Activated gamma-delta T cell treated with anti-CD3 and anti-CD28 coated beads, Interleukin-2, amount 50 U/mL, for 16 hours (primary cell): ENCODE data around the gene COQ7.

ENCODE experiments used
- DNase-seq: peaks from one replicate; pipeline ENCODE4 v3.0.0-alpha.2; 2020; ENCODE audit warnings: low read depth

Gene COQ7

DNA sequence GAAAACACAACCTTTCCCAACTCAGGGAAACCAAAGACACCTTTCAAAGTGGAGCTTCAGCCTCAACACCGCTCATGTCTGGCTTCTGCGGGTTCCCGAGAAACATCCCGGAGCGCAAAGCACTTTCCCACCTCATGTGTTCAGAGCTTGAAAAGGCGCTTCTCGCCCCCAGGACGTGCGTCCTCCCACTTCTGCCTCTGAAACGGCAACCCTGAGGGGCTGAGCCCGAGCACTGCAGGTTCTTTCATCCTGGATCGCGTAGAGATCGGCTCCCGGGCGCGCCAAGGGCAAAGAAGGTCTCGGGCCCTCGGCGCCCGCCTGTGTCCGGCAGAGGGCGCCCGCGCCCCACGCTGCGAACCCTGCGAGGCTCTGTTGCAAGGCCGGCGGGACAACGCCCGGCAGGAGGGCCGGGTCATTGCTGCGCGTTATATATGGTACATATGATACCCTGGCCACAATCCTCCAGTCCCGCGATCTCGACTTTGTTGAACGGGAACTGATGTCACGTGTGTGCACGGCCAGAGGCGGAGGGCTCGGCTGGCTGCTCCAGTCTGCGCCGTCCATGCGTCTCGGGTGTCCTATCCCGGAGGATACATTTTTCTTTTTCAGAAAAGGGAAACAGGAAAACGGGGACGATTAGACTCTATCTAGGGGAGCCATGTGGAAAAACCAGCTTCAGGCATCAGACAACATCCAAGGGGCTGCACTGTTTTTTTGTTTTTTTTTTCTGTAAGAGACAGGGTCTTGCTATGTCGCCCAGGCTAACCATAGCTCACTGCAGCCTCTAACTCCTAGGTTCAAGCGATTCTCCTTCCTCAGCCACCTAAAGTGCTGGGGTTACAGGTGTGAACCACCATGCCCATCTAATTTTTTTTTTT is 19.1 kb downstream of the COQ7 start:
- DNase-seq: peak; percentile 64

DNA sequence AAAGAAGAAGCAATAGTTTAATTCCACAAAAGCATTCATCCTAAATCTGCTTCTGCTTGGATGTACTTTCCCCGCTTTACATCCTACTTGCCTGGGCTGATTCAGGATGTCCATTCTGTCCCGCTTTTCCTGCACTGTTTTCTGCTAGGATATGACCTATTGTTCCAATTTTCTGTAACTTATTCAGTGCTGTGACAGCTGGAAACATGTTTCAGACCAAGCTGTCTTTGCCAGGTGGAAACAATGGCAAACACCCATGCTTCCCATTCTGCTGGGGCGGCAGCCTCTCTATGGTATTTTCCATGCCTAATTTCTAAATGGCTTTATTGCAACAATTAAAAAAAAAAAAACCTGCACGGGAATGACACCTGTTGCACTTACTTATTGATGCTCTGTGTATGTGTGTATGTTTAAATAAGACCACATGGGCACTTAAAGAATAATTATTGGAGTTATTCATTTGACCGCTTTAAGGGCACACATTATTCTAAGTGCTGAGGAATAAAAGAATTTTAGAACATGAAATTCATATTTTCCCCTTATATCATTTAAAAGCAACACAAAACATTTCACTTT is 21.0 kb downstream of the COQ7 start:
- no peak for DNase-seq

DNA sequence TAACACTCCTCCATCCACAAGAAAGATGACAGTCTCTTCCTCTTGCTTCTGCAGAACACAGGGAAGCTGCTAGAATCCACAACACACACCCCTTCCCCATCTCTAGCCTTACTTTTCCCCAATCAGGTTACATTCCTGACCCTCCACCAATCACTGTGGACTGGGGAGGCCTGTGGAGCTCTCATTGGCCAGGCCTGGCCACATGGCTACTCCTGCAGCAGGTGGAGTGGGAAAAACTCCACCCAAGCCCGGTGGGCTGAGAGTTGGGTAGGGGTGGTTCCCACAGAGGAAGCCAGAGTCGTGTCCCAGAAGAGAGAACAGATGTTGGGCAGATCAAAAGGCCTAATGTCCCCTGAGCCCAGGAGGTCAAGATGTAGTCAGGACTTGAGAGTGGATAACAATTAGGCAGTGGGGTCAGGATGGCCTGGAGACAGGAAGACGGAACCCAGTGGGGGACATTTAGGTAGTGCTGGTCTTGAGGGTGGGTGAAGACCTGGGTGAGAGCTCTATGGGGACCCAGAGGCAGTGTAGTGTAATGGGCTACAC is 22.1 kb downstream of the COQ7 start:
- DNase-seq: no peak

DNA sequence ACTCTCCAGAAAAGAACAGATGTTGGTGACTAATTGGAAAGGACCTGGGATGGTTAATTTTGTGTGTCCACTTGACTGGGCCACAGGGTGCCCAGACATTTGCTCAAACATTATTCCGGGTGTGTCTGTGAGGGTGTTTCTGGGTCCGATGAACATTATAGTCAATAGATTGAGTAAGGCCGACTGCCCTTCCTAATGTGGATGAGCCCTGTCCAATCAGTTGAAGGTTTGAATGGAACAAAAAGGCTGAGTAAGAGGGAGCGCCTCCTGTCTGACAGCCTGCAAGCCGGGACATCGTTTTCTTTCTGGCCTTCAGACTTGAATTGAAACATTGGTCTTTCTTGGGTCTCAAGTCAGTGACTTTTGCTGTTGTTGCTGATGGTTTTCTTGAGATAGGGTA is 23.5 kb downstream of the COQ7 start:
- DNase-seq: no peak

DNA sequence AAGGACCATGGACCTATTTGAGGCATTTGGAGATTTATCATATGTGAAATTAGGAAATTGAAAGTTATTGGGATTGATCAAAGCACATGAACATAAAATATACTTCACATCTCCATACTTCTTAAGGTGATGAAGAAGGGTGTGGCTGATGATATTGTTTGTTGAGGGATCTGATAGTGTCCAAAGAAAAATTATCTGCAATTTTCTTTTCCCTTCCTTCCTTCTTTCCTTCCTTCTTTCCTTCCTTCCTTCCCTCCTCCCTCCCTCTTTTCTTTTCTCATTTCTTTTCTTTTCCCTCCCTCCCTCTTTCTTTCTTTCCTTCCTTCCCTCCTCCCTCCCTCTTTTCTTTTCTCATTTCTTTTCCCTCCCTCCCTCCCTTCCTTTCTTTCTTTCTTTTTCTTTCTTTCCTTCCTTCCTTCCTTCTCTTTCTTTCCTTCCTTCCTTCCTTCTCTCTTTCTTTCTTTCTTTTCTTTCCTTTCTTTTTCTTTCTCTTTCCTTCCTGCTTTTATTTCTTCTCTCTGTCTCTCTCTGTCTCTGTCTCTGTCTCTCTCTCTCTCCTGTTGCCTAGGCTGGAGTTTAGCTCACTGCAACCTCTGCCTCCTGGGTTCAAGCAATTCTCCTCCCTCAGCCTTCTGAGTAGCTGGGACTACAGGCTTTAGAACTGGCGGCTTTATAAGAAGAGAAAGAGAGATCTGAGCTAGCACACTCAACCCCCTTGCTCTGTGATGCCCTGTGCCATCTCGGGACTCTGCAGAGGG is 25.4 kb downstream of the COQ7 start:
- DNase-seq: no peak

DNA sequence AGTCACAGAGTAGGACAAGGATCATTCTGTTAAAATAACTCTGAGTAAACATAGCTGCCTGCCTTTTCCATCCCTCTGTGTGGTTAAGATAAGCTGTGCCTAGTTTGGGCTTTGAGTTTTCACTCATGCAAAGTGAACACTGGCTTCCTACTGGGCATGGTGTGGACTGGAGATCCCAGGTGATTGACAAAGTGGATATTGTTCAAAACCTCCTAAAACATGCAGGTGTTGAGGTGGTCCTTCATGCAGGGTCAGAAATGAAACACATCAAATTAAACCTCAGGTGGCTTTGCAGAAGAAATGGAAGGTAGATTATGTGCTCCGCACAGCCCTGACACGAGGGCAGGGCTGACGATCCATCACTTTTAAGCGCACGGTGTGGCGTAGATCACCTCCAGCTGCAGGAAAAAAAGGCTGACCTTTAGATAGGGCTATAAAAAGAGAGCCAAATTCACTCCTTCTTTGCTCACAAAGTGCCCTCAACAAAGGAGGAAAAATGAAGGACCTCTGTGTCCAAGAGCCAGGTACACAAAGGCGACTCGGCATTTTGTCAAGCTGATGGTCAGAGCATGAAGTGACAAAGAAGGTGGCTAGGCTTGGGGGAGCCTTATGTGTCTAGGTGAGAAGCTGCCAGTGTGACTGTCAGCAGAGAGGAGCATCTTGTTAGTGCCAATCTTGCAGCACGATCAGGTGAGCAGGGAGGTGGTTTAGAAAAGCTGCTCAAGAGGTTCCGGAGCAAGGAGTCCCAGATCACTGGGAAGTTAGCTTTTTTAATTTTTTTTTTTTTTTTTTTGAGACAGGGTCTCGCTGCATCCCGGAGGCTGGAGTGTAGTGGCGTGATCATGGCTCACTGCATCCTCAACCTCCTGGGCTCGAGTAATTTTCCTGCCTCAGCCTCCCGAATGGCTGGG is 26.5 kb downstream of the COQ7 start:
- no peak for DNase-seq

DNA sequence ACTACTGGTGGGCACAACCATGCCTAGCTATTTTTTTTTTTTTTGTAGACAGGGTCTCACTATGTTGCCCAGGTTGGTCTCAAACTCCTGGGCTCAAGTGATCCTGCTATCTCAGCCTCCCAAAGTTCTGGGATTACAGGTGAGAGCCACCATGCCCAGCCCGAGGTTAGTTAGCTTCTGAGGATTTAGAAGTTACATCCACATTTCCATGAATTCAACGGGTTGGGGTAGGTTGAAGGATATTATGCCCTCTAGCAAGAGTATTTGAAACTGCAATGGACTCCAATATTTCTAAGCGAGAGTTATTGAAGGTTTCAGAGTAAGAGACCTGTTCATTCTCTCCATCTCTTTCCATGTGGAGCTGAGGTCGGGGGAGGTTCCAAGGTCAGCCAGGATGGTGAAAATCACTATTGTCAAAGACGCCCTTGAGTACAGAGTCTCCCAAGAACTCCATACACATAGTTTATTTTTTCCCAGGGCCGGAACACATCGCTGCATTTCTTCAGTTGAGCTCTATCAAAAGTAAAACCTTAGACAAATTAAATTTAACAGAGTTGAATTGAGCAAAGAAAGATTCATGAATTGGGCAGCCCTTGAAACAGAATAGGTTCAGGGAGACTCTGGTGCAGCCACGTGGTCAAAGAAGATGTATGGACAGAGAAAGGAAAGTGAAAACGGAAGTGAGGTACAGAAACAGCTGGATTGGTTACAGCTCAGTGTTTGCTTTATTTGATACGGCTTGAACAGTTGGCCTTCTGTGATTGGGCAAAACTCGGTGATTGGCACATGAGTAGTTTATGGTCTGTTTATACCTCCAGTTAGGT is 27.3 kb downstream of the COQ7 start:
- DNase-seq: no peak

DNA sequence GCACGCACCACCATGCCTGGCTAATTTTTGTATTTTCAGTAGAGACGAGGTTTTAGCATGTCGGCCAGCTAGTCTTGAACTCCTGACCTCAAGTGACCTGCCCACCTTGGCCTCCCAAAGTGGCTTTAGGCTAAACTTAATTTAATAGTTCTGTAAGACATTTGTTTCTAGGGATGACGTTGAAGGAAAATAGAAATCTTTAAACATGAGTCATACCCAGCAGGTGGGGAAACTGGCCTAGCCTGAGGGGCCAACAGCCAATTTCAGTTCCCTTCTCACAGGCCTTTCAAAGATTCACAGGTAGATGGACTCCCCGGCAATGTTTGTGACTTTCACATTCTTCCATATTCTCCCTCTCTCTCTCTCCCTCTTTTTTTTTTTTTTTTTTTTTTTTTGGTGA is 28.2 kb downstream of the COQ7 start:
- DNase-seq: no peak

DNA sequence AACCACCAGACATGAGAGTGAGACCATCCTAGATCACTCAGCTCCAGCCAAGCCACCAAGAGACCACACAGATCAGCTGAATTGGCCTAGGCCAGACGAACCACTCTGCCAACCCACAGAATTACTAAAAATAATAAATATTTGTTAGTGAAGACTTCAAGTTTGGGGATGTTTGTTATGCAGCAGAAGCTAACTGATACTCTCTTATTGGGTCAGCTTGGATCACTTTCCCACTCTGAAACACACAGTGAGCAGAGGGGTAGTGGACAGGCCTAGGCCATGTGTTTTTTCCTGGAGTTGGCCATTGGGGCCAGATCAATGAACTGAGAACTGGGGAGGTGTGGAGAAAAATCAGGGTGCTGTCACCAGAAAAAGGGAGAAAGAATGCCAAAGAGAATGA is 30.8 kb downstream of the COQ7 start:
- DNase-seq: no peak

DNA sequence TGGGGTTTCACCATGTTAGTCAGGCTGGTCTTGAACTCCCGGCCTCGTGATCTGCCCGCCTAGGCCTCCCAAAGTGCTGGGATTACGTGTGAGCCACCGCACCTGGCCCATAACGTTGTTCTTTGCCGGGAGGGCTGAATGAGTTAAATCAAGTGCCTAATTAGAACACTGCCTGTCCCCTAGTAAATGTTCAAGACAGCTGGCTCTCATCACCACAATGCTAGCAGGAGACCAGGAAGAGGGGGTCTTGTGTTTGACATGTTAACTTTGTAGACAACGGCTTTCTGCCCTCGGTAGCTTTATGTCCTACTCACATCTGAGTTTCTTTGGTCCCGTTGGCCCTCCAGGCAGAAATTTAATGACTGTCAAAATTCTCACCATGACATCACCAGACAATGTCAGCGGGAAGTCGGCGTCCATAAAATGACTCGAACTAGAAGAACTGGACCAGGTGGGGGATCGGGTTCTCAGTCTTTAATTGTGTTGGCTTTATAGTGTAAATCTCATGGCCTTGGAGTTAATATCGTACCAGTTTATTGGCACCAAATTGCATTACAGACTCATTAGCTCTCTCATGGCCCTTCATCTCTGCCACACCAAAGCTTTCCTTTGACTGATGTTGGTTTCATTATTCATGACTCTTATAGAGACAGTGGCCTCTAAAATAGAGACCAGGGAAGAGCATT is 34.9 kb downstream of the COQ7 start:
- DNase-seq: no peak

DNA sequence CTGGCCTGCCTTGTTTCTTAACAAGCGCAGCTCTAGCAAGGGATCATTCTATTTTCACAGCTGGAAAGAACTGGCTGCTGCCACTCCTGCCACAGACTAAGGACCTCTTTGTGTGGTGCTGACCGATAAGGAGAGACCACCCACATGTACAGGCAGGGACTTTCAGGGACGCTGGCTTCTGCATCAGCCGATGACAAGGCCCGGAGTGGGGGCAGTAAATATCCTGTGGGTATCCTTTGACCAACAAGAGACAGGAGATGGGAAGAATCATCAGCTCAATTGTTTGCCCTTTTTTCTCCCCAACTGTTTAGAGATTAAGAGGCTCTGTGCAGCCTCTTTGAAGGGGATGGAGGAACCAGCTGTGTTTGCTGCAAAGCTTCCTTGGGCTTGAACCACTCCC is 37.2 kb downstream of the COQ7 start:
- DNase-seq: no peak

DNA sequence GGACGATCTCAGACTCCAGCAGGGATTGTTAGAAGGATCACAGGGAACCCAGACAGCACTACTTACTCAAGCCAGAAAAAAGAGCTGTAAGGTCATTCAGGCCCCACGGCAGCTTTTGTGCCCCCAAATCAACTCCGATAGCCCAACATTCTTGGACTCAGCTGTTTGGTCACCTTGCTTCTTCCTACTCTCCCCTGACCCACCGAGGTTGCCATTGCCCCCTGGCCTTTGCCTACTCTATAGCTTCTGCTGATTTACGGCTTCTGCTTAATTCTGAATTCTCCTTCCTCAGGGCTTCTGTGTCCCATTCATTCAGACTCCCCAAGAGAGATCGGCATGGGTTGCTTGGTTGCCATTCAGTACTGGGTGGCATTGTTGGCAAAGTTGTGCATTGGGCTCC is 37.7 kb downstream of the COQ7 start:
- no peak for DNase-seq

DNA sequence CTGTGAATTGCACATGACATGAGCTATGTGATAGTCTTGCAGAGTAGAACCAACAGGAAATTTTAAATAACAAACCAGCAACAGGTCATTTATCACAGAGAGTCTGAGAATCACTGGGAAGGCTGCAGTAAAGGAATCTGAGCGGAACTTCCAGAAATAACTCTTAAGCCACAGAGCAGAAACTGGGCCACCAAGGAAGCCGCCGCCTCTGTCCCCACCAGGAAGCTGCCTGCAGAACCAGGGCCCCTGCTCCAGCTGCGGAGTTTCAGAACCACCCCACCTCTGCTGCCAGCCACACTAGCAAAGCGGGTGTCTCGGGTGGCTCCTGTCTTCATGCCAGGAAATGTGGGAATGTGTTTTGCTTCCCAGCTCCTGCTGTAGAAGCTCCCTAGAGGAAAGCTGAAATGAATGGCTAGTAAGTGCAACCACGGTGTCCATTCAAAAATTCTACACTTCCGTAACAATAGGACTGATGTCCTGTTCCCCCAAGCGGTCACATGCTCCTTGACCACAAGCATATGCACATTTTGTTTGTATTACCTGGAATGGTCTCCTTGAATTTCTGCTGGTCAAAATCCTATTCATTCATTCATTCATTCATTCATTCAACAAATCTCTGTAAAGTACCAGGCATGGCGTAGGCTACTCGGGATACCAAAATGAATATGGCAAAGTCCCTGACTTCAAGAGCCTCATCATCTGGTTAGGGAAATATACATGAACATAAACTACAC is 38.6 kb downstream of the COQ7 start:
- no peak for DNase-seq

DNA sequence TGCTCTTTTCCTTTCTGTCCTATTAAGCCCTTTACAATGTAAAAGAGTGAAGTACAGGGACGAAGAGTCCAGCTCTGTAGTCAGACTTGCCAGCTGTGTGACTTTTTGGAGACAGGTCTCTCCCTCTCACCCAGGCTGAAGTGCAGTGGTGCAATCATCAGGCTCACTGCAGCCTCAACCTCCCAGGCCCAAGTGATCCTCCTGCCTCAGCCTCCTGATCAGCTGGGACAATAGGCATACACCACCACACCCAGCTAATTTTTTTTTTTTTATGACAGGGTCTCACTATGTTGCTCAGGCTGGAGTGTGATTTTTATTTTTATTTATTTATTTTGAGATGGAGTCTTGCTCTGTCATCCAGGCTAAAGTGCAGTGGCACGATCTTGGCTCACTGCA is 39.2 kb downstream of the COQ7 start:
- DNase-seq: no peak

DNA sequence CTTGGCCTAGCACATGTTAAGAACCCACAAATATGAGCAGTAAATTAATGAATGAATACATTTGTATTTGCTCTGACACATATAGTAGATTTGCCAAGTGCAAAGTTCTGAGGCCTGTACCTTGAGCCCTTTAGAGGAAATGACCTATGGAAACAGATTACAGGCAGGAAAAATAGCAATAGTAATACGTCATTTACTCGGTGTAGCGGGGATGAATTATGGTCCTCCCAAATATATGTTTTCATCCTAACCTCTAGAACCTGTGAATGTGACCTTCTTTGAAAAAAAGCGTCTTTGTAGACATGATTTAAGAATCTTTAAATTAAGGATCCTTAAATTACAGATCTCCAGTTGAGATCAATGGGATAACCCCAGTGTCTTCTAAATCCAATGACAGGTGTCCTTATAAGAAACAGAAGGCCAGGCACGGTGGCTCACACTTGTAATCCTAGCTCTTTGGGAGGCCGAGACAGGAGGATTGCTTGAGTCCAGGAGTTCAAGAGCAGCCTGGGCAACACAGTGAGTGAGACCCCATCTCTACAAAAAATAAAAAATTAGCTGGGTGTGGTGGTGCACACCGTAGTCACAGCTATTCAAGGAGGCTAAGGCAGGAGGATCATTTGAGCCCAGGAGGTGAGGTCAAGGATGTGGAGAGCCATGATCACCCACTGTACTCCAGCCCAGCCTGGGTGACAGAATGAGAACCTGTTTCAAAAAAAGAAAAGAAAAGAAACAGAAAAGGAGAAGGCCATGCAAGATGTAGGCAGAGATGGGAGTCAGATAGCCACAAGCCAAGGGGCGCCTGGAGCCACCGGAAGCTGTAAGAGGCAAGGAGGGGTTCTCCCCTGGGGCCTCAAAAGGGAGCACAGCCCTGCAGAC is 41.2 kb downstream of the COQ7 start:
- no peak for DNase-seq

DNA sequence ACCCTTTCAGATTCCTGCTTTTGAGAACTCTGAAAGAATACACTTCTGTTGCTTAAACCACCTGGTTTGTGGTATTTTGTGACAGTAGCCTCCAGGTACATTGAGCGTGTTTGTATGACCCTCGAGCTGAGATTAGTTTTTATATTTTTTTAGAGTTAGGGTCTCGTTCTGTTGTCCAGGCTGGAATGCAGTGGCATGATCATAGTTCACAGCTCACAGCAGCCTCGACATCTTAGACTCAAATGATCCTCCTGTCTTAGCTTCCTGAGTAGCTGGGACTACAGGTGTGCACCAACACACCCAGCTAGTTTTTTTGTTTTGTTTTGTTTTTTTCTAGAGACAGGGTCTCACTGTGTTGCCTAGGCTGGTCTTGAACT is 41.9 kb downstream of the COQ7 start:
- no peak for DNase-seq

DNA sequence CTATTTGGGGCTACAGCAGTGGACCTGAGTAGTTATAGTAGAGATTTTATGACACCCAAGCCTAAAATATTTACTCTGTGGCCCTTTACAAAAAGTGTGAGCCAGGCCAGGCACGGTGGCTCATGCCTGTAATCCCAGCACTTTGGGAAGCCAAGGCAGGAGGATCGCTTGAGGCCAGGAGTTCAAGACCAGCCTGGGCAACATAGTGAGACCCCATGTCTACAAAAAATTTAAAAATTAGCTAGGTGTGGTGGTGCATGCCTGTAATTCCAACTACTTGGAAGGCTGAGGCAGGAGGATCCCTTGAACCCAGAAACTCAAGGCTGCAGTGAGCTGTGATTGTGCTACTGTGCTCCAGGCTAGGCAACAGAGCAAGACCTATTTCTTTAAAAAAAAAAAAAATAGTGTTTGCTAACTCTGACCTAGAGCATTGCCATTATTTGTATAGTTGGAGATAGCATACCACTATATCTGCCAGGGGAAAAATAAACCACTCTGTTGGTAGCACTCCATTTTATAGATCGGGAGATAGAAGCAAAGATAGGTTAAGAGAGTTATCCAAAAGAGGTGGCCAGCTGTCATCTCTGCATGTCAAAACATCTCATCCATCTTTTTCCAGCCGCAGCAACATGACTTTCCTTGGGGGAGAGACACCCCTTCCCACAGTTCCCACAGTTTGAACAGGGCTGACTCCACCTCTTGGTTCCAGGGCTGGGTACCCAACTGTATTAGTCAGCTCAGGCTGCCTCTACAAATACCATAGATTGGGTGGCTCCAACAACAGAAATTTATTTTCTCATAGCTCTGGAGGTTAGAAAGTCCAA is 43.3 kb downstream of the COQ7 start:
- DNase-seq: no peak

DNA sequence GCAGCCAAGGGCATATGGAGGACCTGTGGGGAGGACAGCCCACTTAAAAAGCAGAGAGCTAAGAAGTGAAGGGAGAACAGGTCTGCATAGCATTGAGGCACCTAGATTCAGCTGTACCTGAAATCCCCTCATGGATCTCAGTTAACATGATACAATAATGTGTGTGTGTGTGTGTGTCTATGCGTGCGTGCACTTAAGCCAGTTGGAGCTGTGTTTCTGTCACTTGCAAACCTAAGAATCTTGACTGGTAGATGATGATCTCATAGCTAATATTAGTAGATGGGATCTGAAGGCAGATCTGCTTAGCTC is 44.6 kb downstream of the COQ7 start:
- no peak for DNase-seq
